A549 (cell line): ENCODE results near the gene CDADC1.

Source experiments
- CBX8 ChIP-seq: fragments of 200-600 bp; sonication (generic); IDR thresholded peaks from 2 replicates; pipeline ENCODE4 v1.6.1; 2016
- EP300 ChIP-seq, 2 experiments: fragments of >200 bp; sonication (Bioruptor Twin); formaldehyde crosslinking; IDR thresholded peaks; 2 replicates in 1 of 2; 3 replicates in 1 of 2; pipeline ENCODE4 v1.6.1; 2016 to 2017
- HOXA7 ChIP-seq: fragments of 250-450 bp; sonication (Bioruptor Pico); IDR thresholded peaks from 2 replicates; pipeline ENCODE4 v1.5.0; 2020; ENCODE audit warnings: mild to moderate bottlenecking, moderate library complexity
- JUNB ChIP-seq: fragments of >200 bp; sonication (Bioruptor Twin); formaldehyde crosslinking; IDR thresholded peaks from 2 replicates; pipeline ENCODE4 v1.6.1; 2016
- MAFK ChIP-seq: fragments of 450-650 bp; IDR thresholded peaks from 2 replicates; pipeline ENCODE4 v1.6.1; 2014; ENCODE audit not compliant: partially characterized antibody
- MYC ChIP-seq: IDR thresholded peaks from 2 replicates; pipeline ENCODE4 v1.6.1; 2012; ENCODE audit warnings: mild to moderate bottlenecking, inconsistent platforms, low read length, improper control_type of control experiment, borderline replicate concordance
- POLR2A ChIP-seq: IDR thresholded peaks from 2 replicates; pipeline ENCODE4 v1.6.1; 2012; ENCODE audit warnings: mild to moderate bottlenecking, low read length
- RNF2 ChIP-seq: fragments of 200-600 bp; sonication (generic); IDR thresholded peaks from 2 replicates; pipeline ENCODE4 v1.6.1; 2016; ENCODE audit warnings: low read depth, mild to moderate bottlenecking, antibody characterized with exemption, moderate library complexity, borderline replicate concordance
- ZSCAN20 ChIP-seq: fragments of 250-450 bp; sonication (Bioruptor Pico); IDR thresholded peaks from 2 replicates; pipeline ENCODE4 v1.8.0; 2022; ENCODE audit warnings: mild to moderate bottlenecking, moderate library complexity
- TF ChIP-seq, protein P1 (sequence below): fragments of >200 bp; sonication (Bioruptor Twin); formaldehyde crosslinking; IDR thresholded peaks from 3 replicates; pipeline ENCODE4 v1.5.1; 2016
- TF ChIP-seq, protein P2 (sequence below): IDR thresholded peaks from 2 replicates; pipeline ENCODE4 v1.6.1; 2012
- TF ChIP-seq, protein P3 (sequence below): IDR thresholded peaks from 2 replicates; pipeline ENCODE4 v1.6.1; 2012
- TF ChIP-seq, protein P4 (sequence below): fragments of 200-600 bp; sonication (generic); IDR thresholded peaks from 2 replicates; pipeline ENCODE4 v1.6.1; 2016; ENCODE audit warnings: antibody characterized with exemption, mild to moderate bottlenecking, moderate library complexity

DNA sequence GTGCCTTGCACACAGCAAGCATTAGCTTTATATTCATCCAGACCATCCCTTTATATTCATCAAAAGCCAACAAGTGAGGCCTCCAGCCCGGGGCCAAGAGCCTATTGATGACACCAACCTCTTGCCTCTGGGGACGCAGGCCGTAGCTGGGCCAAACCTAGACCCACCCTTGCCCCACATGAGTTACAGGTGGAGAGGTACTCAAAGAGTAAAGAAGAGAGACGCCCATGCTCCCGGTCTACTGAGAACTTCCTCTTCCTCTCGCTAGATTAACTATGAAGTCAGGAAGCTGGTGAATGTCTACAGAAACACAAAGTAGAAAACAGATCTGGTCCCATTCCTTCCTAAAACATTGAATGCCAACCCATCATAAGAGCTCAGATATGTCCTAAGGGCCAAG lies 31.4 kb upstream of the CDADC1 start:
- TF ChIP-seq, protein P1, sequence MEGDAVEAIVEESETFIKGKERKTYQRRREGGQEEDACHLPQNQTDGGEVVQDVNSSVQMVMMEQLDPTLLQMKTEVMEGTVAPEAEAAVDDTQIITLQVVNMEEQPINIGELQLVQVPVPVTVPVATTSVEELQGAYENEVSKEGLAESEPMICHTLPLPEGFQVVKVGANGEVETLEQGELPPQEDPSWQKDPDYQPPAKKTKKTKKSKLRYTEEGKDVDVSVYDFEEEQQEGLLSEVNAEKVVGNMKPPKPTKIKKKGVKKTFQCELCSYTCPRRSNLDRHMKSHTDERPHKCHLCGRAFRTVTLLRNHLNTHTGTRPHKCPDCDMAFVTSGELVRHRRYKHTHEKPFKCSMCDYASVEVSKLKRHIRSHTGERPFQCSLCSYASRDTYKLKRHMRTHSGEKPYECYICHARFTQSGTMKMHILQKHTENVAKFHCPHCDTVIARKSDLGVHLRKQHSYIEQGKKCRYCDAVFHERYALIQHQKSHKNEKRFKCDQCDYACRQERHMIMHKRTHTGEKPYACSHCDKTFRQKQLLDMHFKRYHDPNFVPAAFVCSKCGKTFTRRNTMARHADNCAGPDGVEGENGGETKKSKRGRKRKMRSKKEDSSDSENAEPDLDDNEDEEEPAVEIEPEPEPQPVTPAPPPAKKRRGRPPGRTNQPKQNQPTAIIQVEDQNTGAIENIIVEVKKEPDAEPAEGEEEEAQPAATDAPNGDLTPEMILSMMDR: no peak
- TF ChIP-seq POLR2A (no peak), ZSCAN20 (no peak), CBX8 (no peak), HOXA7 (CRISPR knock-in tag) (no peak), EP300 (IDR thresholded peaks at IDR 0.05) (no peak), MYC (no peak), RNF2 (no peak), MAFK (no peak), JUNB (no peak)
- TF ChIP-seq, protein P2, sequence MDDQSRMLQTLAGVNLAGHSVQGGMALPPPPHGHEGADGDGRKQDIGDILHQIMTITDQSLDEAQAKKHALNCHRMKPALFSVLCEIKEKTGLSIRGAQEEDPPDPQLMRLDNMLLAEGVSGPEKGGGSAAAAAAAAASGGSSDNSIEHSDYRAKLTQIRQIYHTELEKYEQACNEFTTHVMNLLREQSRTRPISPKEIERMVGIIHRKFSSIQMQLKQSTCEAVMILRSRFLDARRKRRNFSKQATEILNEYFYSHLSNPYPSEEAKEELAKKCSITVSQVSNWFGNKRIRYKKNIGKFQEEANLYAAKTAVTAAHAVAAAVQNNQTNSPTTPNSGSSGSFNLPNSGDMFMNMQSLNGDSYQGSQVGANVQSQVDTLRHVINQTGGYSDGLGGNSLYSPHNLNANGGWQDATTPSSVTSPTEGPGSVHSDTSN: no peak
- TF ChIP-seq, protein P3, sequence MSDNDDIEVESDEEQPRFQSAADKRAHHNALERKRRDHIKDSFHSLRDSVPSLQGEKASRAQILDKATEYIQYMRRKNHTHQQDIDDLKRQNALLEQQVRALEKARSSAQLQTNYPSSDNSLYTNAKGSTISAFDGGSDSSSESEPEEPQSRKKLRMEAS: no peak
- TF ChIP-seq, protein P4, sequence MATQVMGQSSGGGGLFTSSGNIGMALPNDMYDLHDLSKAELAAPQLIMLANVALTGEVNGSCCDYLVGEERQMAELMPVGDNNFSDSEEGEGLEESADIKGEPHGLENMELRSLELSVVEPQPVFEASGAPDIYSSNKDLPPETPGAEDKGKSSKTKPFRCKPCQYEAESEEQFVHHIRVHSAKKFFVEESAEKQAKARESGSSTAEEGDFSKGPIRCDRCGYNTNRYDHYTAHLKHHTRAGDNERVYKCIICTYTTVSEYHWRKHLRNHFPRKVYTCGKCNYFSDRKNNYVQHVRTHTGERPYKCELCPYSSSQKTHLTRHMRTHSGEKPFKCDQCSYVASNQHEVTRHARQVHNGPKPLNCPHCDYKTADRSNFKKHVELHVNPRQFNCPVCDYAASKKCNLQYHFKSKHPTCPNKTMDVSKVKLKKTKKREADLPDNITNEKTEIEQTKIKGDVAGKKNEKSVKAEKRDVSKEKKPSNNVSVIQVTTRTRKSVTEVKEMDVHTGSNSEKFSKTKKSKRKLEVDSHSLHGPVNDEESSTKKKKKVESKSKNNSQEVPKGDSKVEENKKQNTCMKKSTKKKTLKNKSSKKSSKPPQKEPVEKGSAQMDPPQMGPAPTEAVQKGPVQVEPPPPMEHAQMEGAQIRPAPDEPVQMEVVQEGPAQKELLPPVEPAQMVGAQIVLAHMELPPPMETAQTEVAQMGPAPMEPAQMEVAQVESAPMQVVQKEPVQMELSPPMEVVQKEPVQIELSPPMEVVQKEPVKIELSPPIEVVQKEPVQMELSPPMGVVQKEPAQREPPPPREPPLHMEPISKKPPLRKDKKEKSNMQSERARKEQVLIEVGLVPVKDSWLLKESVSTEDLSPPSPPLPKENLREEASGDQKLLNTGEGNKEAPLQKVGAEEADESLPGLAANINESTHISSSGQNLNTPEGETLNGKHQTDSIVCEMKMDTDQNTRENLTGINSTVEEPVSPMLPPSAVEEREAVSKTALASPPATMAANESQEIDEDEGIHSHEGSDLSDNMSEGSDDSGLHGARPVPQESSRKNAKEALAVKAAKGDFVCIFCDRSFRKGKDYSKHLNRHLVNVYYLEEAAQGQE: no peak
